HEK293T (cell line): Measurements from ENCODE around the gene GALNT18.

Experiments
- CTCF ChIA-PET: fragments of 350-600 bp; formaldehyde crosslinking; extraction: SDS; loops from one replicate; lab custom pipeline; 2021; ENCODE audit warnings: antibody characterized with exemption, inconsistent platforms; lab: Yijun Ruan, JAX
- POLR2A ChIA-PET: fragments of 350-600 bp; formaldehyde crosslinking; extraction: SDS; loops from one replicate; lab custom pipeline; 2020; ENCODE audit warnings: antibody characterized with exemption, inconsistent platforms; lab: Yijun Ruan, JAX
- DNase-seq: peaks from one replicate; pipeline ENCODE4 v3.0.0; 2012; ENCODE audit warnings: mixed read lengths; ENCODE audit errors: extremely low spot score
- ARNT ChIP-seq: fragments of 450-650 bp; IDR thresholded peaks from 2 replicates; pipeline ENCODE4 v1.6.1; 2017; ENCODE audit warnings: mild to moderate bottlenecking
- BHLHE40 ChIP-seq: fragments of 450-650 bp; IDR thresholded peaks from 2 replicates; pipeline ENCODE4 v1.6.1; 2016; ENCODE audit warnings: mild to moderate bottlenecking, moderate library complexity, borderline replicate concordance
- CTBP1 ChIP-seq: fragments of 450-650 bp; IDR thresholded peaks from 2 replicates; pipeline ENCODE4 v1.6.1; 2016; ENCODE audit warnings: borderline replicate concordance
- ELF4 ChIP-seq: fragments of 450-650 bp; IDR thresholded peaks from 2 replicates; pipeline ENCODE4 v1.6.1; 2017; ENCODE audit warnings: antibody characterized with exemption
- FOXA1 ChIP-seq: fragments of 450-650 bp; IDR thresholded peaks from 2 replicates; pipeline ENCODE4 v1.6.1; 2016; ENCODE audit warnings: mild to moderate bottlenecking
- FOXK2 ChIP-seq: fragments of 450-650 bp; IDR thresholded peaks from 2 replicates; pipeline ENCODE4 v1.6.1; 2016; ENCODE audit warnings: mild to moderate bottlenecking
- FOXM1 ChIP-seq: fragments of 450-650 bp; IDR thresholded peaks from 2 replicates; pipeline ENCODE4 v1.6.1; 2017; ENCODE audit warnings: mild to moderate bottlenecking, borderline replicate concordance
- HDGF ChIP-seq: fragments of 450-650 bp; IDR thresholded peaks from 2 replicates; pipeline ENCODE4 v1.6.1; 2017; ENCODE audit warnings: antibody characterized with exemption, borderline replicate concordance
- L3MBTL2 ChIP-seq: fragments of 450-650 bp; conservative IDR thresholded peaks from 2 replicates; pipeline ENCODE4 v1.6.1; 2016; ENCODE audit warnings: mild to moderate bottlenecking
- LEF1 ChIP-seq: fragments of 450-650 bp; IDR thresholded peaks from 2 replicates; pipeline ENCODE4 v1.6.1; 2017; ENCODE audit warnings: mild to moderate bottlenecking, borderline replicate concordance
- NFRKB ChIP-seq: fragments of 450-650 bp; IDR thresholded peaks from 2 replicates; pipeline ENCODE4 v1.6.1; 2016; ENCODE audit warnings: mild to moderate bottlenecking, moderate library complexity
- SP1 ChIP-seq: fragments of 450-650 bp; IDR thresholded peaks from 2 replicates; pipeline ENCODE4 v1.6.1; 2017
- SUZ12 ChIP-seq: fragments of 450-650 bp; IDR thresholded peaks from 2 replicates; pipeline ENCODE4 v1.6.1; 2016; ENCODE audit warnings: mild to moderate bottlenecking
- TARDBP ChIP-seq: fragments of 450-650 bp; IDR thresholded peaks from 2 replicates; pipeline ENCODE4 v1.6.1; 2016
- ZNF384 ChIP-seq: fragments of 450-650 bp; IDR thresholded peaks from 2 replicates; pipeline ENCODE4 v1.6.1; 2016
- TF ChIP-seq, protein P1 (sequence below): fragments of 450-650 bp; IDR thresholded peaks from 2 replicates; pipeline ENCODE4 v1.6.1; 2016

GALNT18 gene

DNA sequence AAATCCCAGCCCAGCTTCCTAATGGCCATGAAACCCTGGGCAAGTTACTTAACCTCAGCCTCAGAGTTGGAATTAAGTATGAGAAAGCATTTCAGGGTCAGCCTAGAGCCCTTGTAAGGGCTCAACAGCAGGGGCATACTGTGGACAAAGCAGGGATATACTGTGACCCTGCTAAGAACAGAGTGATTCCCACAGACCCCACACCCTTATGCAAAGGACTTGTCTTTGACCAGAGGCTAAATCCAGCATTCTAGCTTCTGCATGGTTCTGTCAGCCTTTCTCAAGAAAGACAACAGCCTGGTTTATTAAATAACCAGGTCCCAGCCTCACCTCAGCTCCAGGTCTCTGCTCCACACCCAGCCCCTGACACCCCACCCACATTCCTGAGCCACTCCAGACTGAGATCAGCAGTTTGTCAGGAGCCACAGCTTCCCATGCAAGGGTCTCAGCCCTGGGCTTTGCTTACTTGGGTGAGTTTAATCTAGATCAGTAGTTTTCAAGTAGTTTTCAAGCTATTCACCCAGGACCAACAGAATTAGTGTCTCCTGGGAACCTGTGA is 69.2 kb downstream of the GALNT18 start:
- TF ChIP-seq BHLHE40, result no peak
- ChIA-PET CTCF (no interaction called here), POLR2A (no interaction called here)
- DNase-seq, result no peak

GRCh38 chr11:11550534-11550933 is 71.3 kb downstream of the GALNT18 start:
- ChIA-PET CTCF (interaction anchor here (0.6 kb wide), 1 partner anchor 95 kb away, joined by 9 read pairs; no protein-coding TSS in a partner anchor), POLR2A (interaction anchor here (0.7 kb wide), 1 partner anchor 37 kb away, joined by 3 read pairs; no protein-coding TSS in a partner anchor)
- no peak for DNase-seq
- TF ChIP-seq TARDBP (no peak), NFRKB (no peak), ARNT (no peak), LEF1 (no peak), CTBP1 (no peak), ELF4 (no peak), FOXA1 (no peak), L3MBTL2 (no peak), FOXK2 (no peak), BHLHE40 (no peak), ZNF384 (no peak), FOXM1 (no peak), SUZ12 (no peak), SP1 (no peak), HDGF (no peak)
- TF ChIP-seq, protein P1, sequence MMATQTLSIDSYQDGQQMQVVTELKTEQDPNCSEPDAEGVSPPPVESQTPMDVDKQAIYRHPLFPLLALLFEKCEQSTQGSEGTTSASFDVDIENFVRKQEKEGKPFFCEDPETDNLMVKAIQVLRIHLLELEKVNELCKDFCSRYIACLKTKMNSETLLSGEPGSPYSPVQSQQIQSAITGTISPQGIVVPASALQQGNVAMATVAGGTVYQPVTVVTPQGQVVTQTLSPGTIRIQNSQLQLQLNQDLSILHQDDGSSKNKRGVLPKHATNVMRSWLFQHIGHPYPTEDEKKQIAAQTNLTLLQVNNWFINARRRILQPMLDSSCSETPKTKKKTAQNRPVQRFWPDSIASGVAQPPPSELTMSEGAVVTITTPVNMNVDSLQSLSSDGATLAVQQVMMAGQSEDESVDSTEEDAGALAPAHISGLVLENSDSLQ, result no peak

DNA sequence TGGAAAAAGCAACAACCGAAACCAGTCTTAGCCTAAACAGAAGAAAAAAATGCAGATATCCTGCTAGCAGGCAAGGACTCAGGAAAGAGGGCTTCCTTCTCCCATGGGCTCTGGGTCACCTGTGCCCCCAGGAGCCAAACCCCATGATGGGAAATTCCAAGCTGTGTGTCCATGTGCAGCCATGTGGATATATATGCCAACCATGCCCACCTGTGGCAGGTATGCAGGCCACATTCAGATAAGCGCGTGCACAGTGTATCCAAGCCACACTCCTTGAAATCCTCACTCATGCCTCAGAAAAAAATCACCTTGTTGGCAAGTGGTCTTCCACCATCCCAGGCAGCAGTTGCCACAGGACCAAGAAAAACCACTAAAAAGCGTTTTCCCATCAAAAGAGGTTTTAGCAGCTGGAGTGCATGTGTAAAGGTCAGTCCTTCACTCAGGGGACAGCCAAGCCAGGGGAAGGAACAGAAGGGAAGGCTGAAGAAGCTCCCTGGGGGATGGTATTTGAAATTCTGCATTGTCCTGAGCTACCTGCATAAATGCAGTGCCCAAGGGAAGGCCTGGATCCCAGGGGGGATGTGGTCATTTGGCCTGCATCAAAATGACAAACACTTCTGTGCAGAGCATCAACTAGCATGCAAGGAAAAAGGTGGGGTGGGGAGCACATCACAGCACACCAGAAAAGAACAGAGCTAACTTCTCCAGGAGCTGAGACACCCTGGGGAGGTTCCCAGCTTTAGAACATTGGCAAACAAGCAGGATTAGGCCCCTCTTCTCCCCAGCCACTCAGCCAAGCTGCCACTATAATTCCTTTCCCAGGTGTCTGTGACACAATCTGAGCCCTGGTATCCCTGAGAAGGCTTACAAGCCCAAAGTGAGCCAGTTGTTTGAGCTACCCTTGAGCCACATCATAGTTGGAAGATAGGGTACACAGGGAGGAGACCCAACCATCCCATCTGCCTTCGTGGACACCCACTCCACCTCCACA is 76.2 kb downstream of the GALNT18 start:
- ChIA-PET CTCF (no interaction called here), POLR2A (no interaction called here)
- no peak for DNase-seq
- TF ChIP-seq FOXA1 (no peak), CTBP1 (no peak), HDGF (no peak), SUZ12 (no peak), NFRKB (no peak), ZNF384 (no peak), ARNT (no peak), TARDBP (no peak), L3MBTL2 (no peak), FOXK2 (no peak), LEF1 (no peak), FOXM1 (no peak), SP1 (no peak), ELF4 (no peak), BHLHE40 (no peak)
- TF ChIP-seq, protein P1, result no peak

GRCh38 chr11:11543656-11544055 is 78.1 kb downstream of the GALNT18 start:
- ChIA-PET CTCF (interaction anchor here (0.6 kb wide), 1 partner anchor 128 kb away, joined by 3 read pairs; no protein-coding TSS in a partner anchor), POLR2A (no interaction called here)
- no peak for TF ChIP-seq SUZ12
- no peak for TF ChIP-seq ELF4
- TF ChIP-seq FOXM1, result no peak
- no peak for TF ChIP-seq ZNF384
- TF ChIP-seq TARDBP, result no peak
- TF ChIP-seq NFRKB, result no peak
- TF ChIP-seq CTBP1, result no peak
- no peak for DNase-seq

DNA sequence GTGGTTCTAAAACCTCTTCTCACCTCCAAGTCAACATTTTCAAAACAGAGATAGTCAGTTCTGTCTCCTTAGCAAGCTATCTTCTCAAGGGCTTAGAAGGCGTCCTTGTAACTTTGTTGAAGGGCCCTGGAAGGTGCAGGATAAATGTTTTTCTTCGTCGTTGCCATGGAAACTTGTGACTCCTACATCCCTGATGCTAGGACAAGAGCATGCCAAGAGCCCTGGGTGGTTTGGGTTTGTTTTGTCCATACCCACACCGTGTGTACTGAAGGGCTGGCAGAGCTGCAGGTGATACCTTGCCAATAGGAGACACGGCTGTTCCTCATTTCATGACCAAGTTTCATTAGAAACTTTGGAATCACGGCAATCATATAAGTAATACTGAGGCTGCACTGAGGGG is 81.6 kb downstream of the GALNT18 start:
- POLR2A ChIA-PET, result no interaction called here
- no peak for DNase-seq
- CTCF ChIA-PET, result no interaction called here
- TF ChIP-seq L3MBTL2, result no peak
- TF ChIP-seq ARNT, result no peak
- TF ChIP-seq, protein P1, result no peak
- no peak for TF ChIP-seq LEF1
